ENCODE results near the gene PIEZO2. TPM values are rescaled to one million over a fixed set of nuclear protein-coding genes. Genes with fewer than 3 reads are reported as not detected.

PIEZO2 gene
- total and polyA plus RNA-seq, 2 of the 8 experiments (the other 6 are each of a cell fraction or from before 2014, with no cell fraction given): 4.7 to 16.5 TPM

DNA sequence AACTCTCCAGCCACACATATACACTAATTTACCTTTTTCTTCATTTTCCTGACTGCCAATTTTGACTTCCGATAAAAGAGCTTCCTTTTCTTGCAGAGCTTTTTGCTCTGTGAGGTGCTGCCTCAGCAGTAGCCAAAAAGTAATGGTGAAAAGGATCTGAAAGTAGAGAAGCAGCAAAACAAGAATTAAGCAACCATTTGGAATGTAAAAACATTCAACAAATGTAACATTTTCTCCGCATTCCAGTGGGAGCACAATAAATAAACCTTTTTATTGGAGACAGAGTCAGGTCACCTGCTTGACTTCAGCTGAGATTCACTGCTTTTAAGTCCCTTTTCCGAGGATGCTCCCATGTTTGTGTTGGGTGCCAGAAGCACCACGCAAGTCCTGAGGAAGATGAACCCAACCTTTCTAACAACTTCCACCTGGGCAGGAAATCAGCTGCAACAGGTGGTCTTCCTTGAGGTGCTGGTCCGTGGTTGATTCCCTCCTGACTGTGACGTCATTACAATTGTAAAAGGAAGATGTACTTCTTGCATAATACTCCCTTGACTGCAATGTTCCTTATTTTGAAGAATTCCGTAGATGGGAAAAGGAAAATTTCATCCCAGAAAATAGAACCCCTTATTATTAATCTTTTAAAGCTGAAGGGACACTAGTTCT, 358.1 kb downstream of the PIEZO2 start:
- Histone ChIP-seq H3K4me2 (ENCODE audit: insufficient read depth in 1 of 2, low read depth in 2 of 2, low read length in 2 of 2) (no peak overlapping the region), H3K27me3 (replicated peaks in 1 of 4; ENCODE audit: control insufficient read depth in 3 of 4, extremely low read depth in 1 of 4, insufficient read depth in 3 of 4, low read length in 3 of 4) (no peaks in the 10 kb centered on the region), H3K14ac (ENCODE audit: insufficient read length) (no peak overlapping the region), H2BK20ac (ENCODE audit: low read length) (no peak overlapping the region), H4K8ac (ENCODE audit: extremely low read depth, insufficient read depth, low read length) (no peak overlapping the region), H3K4me3 (ENCODE audit: extremely low read depth in 1 of 4, insufficient read depth in 2 of 4, low read depth in 3 of 4, low read length in 4 of 4) (no peak overlapping the region), H3K79me2 (ENCODE audit: control insufficient read depth in 1 of 2, insufficient read depth in 2 of 2, low read length in 2 of 2) (no peaks in the 10 kb centered on the region), H3K18ac (ENCODE audit: extremely low read depth, low read length) (no peak overlapping the region), H3K79me1 (ENCODE audit: low read depth, low read length) (no peaks in the 10 kb centered on the region), H3K23me2 (ENCODE audit: low read depth, low read length) (no peaks in the 10 kb centered on the region), H3K4ac (replicated peaks; ENCODE audit: insufficient read length, low read depth, low read length) (no peak overlapping the region), H4K91ac (replicated peaks; ENCODE audit: insufficient read length, low read length) (no peak overlapping the region), H3K36me3 (ENCODE audit: control insufficient read depth in 2 of 4, insufficient read depth in 4 of 4, low read length in 3 of 4) (no peaks in the 10 kb centered on the region), H2BK120ac (replicated peaks; ENCODE audit: low read depth, low read length) (no peak overlapping the region), H3K23ac (ENCODE audit: insufficient read length) (no peak overlapping the region), H2AK5ac (ENCODE audit: low read depth, low read length) (no peak overlapping the region), H3K27ac (ENCODE audit: low read depth, low read length) (no peak overlapping the region), H2AFZ (ENCODE audit: low read length) (no peak overlapping the region), H4K20me1 (replicated peaks in 1 of 2; ENCODE audit: control insufficient read depth in 1 of 2, insufficient read depth in 2 of 2, low read length in 2 of 2) (no peaks in the 10 kb centered on the region), H3K56ac (replicated peaks; ENCODE audit: insufficient read length, low read depth, low read length) (no peak overlapping the region), H2BK12ac (ENCODE audit: low read depth, low read length) (no peak overlapping the region), H2BK5ac (ENCODE audit: low read depth, low read length) (no peak overlapping the region), H3K9ac (replicated peaks in 1 of 4; ENCODE audit: extremely low read depth in 1 of 4, low read depth in 3 of 4, low read length in 3 of 4) (no peak overlapping the region), H4K5ac (ENCODE audit: insufficient read length, low read depth, low read length) (no peak overlapping the region), H3K9me3 (ENCODE audit: insufficient read depth in 2 of 2, low read depth in 1 of 2, low read length in 1 of 2) (no peaks in the 10 kb centered on the region), H2BK15ac (ENCODE audit: low read length) (no peak overlapping the region), H3K4me1 (replicated peaks in 1 of 4; ENCODE audit: control insufficient read depth in 3 of 4, insufficient read depth in 4 of 4, low read length in 3 of 4) (no peaks in the 10 kb centered on the region)
- no peak for TF ChIP-seq SP1 (IDR thresholded peaks at IDR 0.05; ENCODE audit: low read depth, low read length)
- 71% methylated on average over 7 of the region's 7 CpGs; no CpG with 5 or more reads in 1 of the 2 experiments for WGBS, 2 experiments (ENCODE audit: extremely low coverage in 1 of 2, insufficient coverage in 1 of 2, insufficient read length in 1 of 2, insufficient replicate concordance in 2 of 2, low coverage in 1 of 2, low lambda C conversion rate in 2 of 2, missing lambda C conversion rate in 1 of 2)
- CTCF ChIA-PET (ENCODE audit: partially characterized antibody): interaction anchor here (1.6 kb wide), 1 partner anchor 13 kb away, joined by 3 read pairs; no protein-coding TSS in a partner anchor
- FAIRE-seq (no peak), DNase-seq (ENCODE audit: low read depth in 1 of 2, low spot score in 2 of 2) (no peak)
- POLR2A ChIA-PET (ENCODE audit: partially characterized antibody): no interaction called here
